H9 (cell line): ENCODE results near the gene BCKDHA. TPM values are rescaled to one million over a fixed set of nuclear protein-coding genes. Genes with fewer than 3 reads are reported as not detected.

Experiments
- DNase-seq: peaks from one replicate; pipeline ENCODE4 v3.0.0-alpha.2; 2017
- H2AFZ ChIP-seq: one replicate; pipeline ENCODE4 v1.6.1; 2013; ENCODE audit warnings: mild to moderate bottlenecking, low read length, control low read depth, moderate library complexity
- H2AK5ac ChIP-seq: 2 replicates; pipeline ENCODE4 v1.6.1; 2013; ENCODE audit warnings: low read length, control low read depth, mixed read lengths; ENCODE audit not compliant: insufficient read length
- H2BK120ac ChIP-seq: one replicate; pipeline ENCODE4 v1.6.1; 2013; ENCODE audit warnings: low read depth, mild to moderate bottlenecking, low read length, control low read depth, inconsistent platforms; ENCODE audit not compliant: poor library complexity, severe bottlenecking
- H2BK12ac ChIP-seq: 2 replicates; pipeline ENCODE4 v1.6.1; 2013; ENCODE audit warnings: low read length, control low read depth, mixed read lengths, low read depth; ENCODE audit not compliant: insufficient read length
- H2BK15ac ChIP-seq: 2 replicates; pipeline ENCODE4 v1.6.1; 2013; ENCODE audit warnings: low read depth, low read length, control low read depth
- H2BK20ac ChIP-seq: one replicate; pipeline ENCODE4 v1.6.1; 2013; ENCODE audit warnings: low read depth, mild to moderate bottlenecking, low read length, control low read depth, inconsistent platforms; ENCODE audit not compliant: poor library complexity, severe bottlenecking
- H2BK5ac ChIP-seq: 2 replicates; pipeline ENCODE4 v1.6.1; 2013; ENCODE audit warnings: low read length, control low read depth, mixed read lengths; ENCODE audit not compliant: insufficient read length
- H3K14ac ChIP-seq: 2 replicates; pipeline ENCODE4 v1.6.1; 2013; ENCODE audit warnings: low read length, control low read depth; ENCODE audit not compliant: insufficient read depth
- H3K18ac ChIP-seq: 2 replicates; pipeline ENCODE4 v1.6.1; 2013; ENCODE audit warnings: low read depth, mild to moderate bottlenecking, mixed read lengths, low read length, control low read depth; ENCODE audit not compliant: insufficient read length
- H3K23ac ChIP-seq: 2 replicates; pipeline ENCODE4 v1.6.1; 2013; ENCODE audit warnings: low read length, control low read depth, mixed read lengths, low read depth; ENCODE audit not compliant: insufficient read length
- H3K23me2 ChIP-seq: 2 replicates; pipeline ENCODE4 v1.6.1; 2013; ENCODE audit warnings: low read depth, mild to moderate bottlenecking, mixed read lengths, low read length, control low read depth; ENCODE audit not compliant: insufficient read length, poor library complexity, severe bottlenecking
- H3K27ac ChIP-seq: 2 replicates; pipeline ENCODE4 v1.5.1; 2013; ENCODE audit warnings: low read length, control low read depth, mixed read lengths, low read depth; ENCODE audit not compliant: insufficient read length
- H3K27me3 ChIP-seq: 2 replicates; pipeline ENCODE4 v1.6.1; 2013; ENCODE audit warnings: low read length, control low read depth, inconsistent platforms; ENCODE audit not compliant: insufficient read depth
- H3K4ac ChIP-seq: 2 replicates; pipeline ENCODE4 v1.6.1; 2013; ENCODE audit warnings: low read depth, mild to moderate bottlenecking, control low read depth, inconsistent platforms, low read length, moderate library complexity
- H3K4me1 ChIP-seq: 2 replicates; pipeline ENCODE4 v1.6.1; 2013; ENCODE audit warnings: low read length, control low read depth, inconsistent platforms; ENCODE audit not compliant: insufficient read depth
- H3K4me2 ChIP-seq: 2 replicates; pipeline ENCODE4 v1.6.1; 2013; ENCODE audit warnings: low read length, control low read depth, mixed read lengths; ENCODE audit not compliant: insufficient read length, insufficient read depth
- H3K56ac ChIP-seq: 2 replicates; pipeline ENCODE4 v1.6.1; 2013; ENCODE audit warnings: low read depth, mild to moderate bottlenecking, mixed read lengths, low read length, control low read depth; ENCODE audit not compliant: insufficient read length
- H3K79me1 ChIP-seq: 2 replicates; pipeline ENCODE4 v1.6.1; 2013; ENCODE audit warnings: low read depth, mild to moderate bottlenecking, moderate library complexity, low read length, control low read depth, inconsistent platforms; ENCODE audit not compliant: insufficient read depth, poor library complexity, severe bottlenecking
- H3K79me2 ChIP-seq: 2 replicates; pipeline ENCODE4 v1.6.1; 2013; ENCODE audit warnings: low read length, control low read depth, inconsistent platforms; ENCODE audit not compliant: insufficient read depth
- H3K9ac ChIP-seq: 2 replicates; pipeline ENCODE4 v1.6.1; 2013; ENCODE audit warnings: low read length, control low read depth, mixed read lengths; ENCODE audit not compliant: insufficient read length; ENCODE audit errors: extremely low read depth
- H3K9me3 ChIP-seq: one replicate; pipeline ENCODE4 v1.6.1; 2013; ENCODE audit warnings: low read depth, low read length, inconsistent platforms; ENCODE audit not compliant: control insufficient read depth
- H3T11ph ChIP-seq: one replicate; pipeline ENCODE4 v1.6.1; 2013; ENCODE audit warnings: mild to moderate bottlenecking, low read length, control low read depth, inconsistent platforms
- H4K20me1 ChIP-seq: one replicate; pipeline ENCODE4 v1.6.1; 2013; ENCODE audit not compliant: control insufficient read depth, insufficient read length, insufficient read depth
- H4K5ac ChIP-seq: 2 replicates; pipeline ENCODE4 v1.6.1; 2013; ENCODE audit warnings: low read depth, mild to moderate bottlenecking, mixed read lengths, low read length, control low read depth; ENCODE audit not compliant: insufficient read length
- H4K8ac ChIP-seq: replicated peaks from 2 replicates; pipeline ENCODE4 v1.6.1; 2013; ENCODE audit warnings: low read length, control low read depth, mixed read lengths, low read depth; ENCODE audit not compliant: insufficient read length
- H4K91ac ChIP-seq: 2 replicates; pipeline ENCODE4 v1.6.1; 2013; ENCODE audit warnings: low read depth, mild to moderate bottlenecking, moderate library complexity, mixed read lengths, low read length, control low read depth; ENCODE audit not compliant: insufficient read length
- H3K27ac Mint-ChIP-seq, 3 experiments: 2 replicates in 2 of 3; 3 replicates in 1 of 3; pipeline ENCODE4 v1.8.0; 2020 to 2021; ENCODE audit warnings: mixed read lengths in 3 of 3, mild to moderate bottlenecking in 1 of 3, moderate library complexity in 1 of 3
- H3K27me3 Mint-ChIP-seq: 2 replicates; pipeline ENCODE4 v1.8.0; 2021; ENCODE audit warnings: low read depth, mild to moderate bottlenecking, moderate library complexity, mixed read lengths
- H3K36me3 Mint-ChIP-seq, 3 experiments: 2 replicates in 2 of 3; 3 replicates in 1 of 3; pipeline ENCODE4 v1.8.0; 2020 to 2021; ENCODE audit warnings: low read depth in 3 of 3, mixed read lengths in 3 of 3; ENCODE audit not compliant: insufficient read depth in 1 of 3
- H3K4me1 Mint-ChIP-seq, 2 experiments: 2 replicates each; pipeline ENCODE4 v1.8.0; 2020; ENCODE audit warnings: mixed read lengths in 2 of 2
- H3K4me3 Mint-ChIP-seq, 2 experiments: 2 replicates in 1 of 2; 3 replicates in 1 of 2; pipeline ENCODE4 v1.8.0; 2020 to 2021; ENCODE audit warnings: mild to moderate bottlenecking in 2 of 2, mixed read lengths in 2 of 2, moderate library complexity in 1 of 2
- H3K9me3 Mint-ChIP-seq, 2 experiments: 2 replicates in 1 of 2; 3 replicates in 1 of 2; pipeline ENCODE4 v1.8.0; 2020; ENCODE audit warnings: mild to moderate bottlenecking in 2 of 2, mixed read lengths in 2 of 2, moderate library complexity in 1 of 2
- WGBS: extraction: QIAGEN DNeasy Blood & Tissue Kit; methylation state at CpG from one replicate; pipeline ENCODE4 v1.1.7; 2013; ENCODE audit warnings: missing lambda C conversion rate, low lambda C conversion rate, mixed read lengths; ENCODE audit not compliant: insufficient read length; ENCODE audit errors: extremely low coverage; 5-methylcytosine and 5-hydroxymethylcytosine counted together
- total RNA-seq: library from RNA; stranded (reverse); gene quantifications from 2 replicates; pipeline ENCODE4 v1.2.1, GENCODE V29; 2021
- TF ChIP-seq, protein P1 (sequence below): fragments of 200-600 bp; sonication (generic); conservative IDR thresholded peaks from 3 replicates; pipeline ENCODE4 v1.8.0; 2021; ENCODE audit warnings: antibody characterized with exemption, mild to moderate bottlenecking

The BCKDHA gene
- total RNA-seq, 1 experiment from 2014 or later, result 21.1 TPM

DNA sequence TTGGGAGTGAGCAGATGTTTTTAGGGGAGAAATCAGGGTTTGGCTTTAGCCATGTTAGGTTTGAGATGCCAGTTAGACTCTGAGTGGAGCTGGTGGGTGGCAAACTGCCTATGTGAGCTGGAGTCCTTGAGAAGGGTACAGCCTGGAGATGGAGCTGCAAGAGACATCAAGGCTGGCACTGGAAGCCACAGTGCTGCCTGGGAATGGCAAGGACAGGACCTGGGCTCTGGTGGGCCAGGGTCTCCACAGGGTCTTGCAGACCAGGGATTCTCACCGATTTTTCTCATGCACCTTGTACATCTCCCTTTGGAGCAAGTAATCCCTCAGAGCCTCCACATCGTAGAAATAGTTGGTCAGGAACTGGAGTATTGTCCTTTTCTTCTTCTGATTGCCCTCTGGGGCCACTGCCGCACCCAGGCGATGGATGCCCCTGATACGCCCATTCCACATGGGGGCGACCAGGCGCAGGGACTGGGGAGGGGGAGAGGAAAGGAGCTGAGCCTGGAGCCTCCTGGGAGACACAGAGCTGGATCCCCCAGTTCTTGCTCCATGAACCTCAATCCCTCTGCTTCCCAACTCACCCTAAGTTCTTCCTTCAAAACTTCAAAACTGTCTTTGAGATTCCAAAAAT is 40.4 kb downstream of the BCKDHA start:
- H3K27ac Mint-ChIP-seq, result no peak overlapping the region

More for the DNA sequence above, 40.4 kb downstream of the BCKDHA start:
- no peak overlapping the region for H2BK20ac ChIP-seq
- H3K18ac ChIP-seq, result no peak overlapping the region
- no peak overlapping the region for H3K9ac ChIP-seq
- no peaks in the 10 kb centered on the region for H3K9me3 ChIP-seq
- H3K4ac ChIP-seq, result no peak overlapping the region
- H3K4me1 ChIP-seq, result no peaks in the 10 kb centered on the region
- H4K8ac ChIP-seq, result no peak overlapping the region
- no peak overlapping the region for H4K5ac ChIP-seq
- H2BK15ac ChIP-seq, result no peak overlapping the region
- H3K56ac ChIP-seq, result no peak overlapping the region
- H3T11ph ChIP-seq, result no peak overlapping the region
- H3K27ac ChIP-seq, result no peak overlapping the region
- DNase-seq, result no peak
- H4K91ac ChIP-seq, result no peak overlapping the region
- H2BK120ac ChIP-seq, result no peak overlapping the region
- no peak overlapping the region for H3K4me2 ChIP-seq
- H3K4me3 Mint-ChIP-seq, result peak overlapping the region in 1 of 2 experiments; percentile 27; a peak in 1 of 5 replicates
- no peaks in the 10 kb centered on the region for H3K27me3 ChIP-seq
- H3K27me3 Mint-ChIP-seq, result peaks cover 5% of the 10 kb centered on the region; the same call in 1 of the 2 replicates
- no peak overlapping the region for H2AFZ ChIP-seq
- H3K23ac ChIP-seq, result no peak overlapping the region
- H3K14ac ChIP-seq, result no peak overlapping the region
- TF ChIP-seq, protein P1, sequence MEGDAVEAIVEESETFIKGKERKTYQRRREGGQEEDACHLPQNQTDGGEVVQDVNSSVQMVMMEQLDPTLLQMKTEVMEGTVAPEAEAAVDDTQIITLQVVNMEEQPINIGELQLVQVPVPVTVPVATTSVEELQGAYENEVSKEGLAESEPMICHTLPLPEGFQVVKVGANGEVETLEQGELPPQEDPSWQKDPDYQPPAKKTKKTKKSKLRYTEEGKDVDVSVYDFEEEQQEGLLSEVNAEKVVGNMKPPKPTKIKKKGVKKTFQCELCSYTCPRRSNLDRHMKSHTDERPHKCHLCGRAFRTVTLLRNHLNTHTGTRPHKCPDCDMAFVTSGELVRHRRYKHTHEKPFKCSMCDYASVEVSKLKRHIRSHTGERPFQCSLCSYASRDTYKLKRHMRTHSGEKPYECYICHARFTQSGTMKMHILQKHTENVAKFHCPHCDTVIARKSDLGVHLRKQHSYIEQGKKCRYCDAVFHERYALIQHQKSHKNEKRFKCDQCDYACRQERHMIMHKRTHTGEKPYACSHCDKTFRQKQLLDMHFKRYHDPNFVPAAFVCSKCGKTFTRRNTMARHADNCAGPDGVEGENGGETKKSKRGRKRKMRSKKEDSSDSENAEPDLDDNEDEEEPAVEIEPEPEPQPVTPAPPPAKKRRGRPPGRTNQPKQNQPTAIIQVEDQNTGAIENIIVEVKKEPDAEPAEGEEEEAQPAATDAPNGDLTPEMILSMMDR, result no peak
- H2BK5ac ChIP-seq, result no peak overlapping the region
- no CpG with 5 or more reads among the region's 7 CpGs for WGBS
- no peak overlapping the region for H2AK5ac ChIP-seq
- H3K9me3 Mint-ChIP-seq, result peaks cover 0 to 3% of the 10 kb centered on the region in 2 experiments; a peak in 1 of 5 replicates
- no peaks in the 10 kb centered on the region for H3K23me2 ChIP-seq
- 0 out of 4 replicates have a peak, but pooled peaks cover 0 to 4% of the 10 kb centered on the region in 2 experiments for H3K4me1 Mint-ChIP-seq
- no peaks in the 10 kb centered on the region for H4K20me1 ChIP-seq
- H3K36me3 Mint-ChIP-seq, result peaks cover 6 to 20% (median 14%) of the 10 kb centered on the region in 3 experiments
- no peak overlapping the region for H2BK12ac ChIP-seq
- H3K79me1 ChIP-seq, result peaks cover 3% of the 10 kb centered on the region
- no peaks in the 10 kb centered on the region for H3K79me2 ChIP-seq
